DND-41 (cell line): Measurements from ENCODE around the gene MANEA.
A peak's percentile ranks its signal among the peaks of the same experiment; 100 is the strongest.

Source experiments
- ATAC-seq: fragments of 200-7000 bp; cut with Tn5 transposase; 3 replicates; pipeline ENCODE4 v1.9.1; 2021; ENCODE audit warnings: low read depth; ENCODE audit not compliant: insufficient read depth
- DNase-seq: peaks from one replicate; pipeline ENCODE4 v3.0.0-alpha.2; 2020
- H2AFZ ChIP-seq: 2 replicates; pipeline ENCODE4 v1.6.0; 2012; ENCODE audit warnings: low read depth, low read length
- H3K27ac ChIP-seq: 2 replicates; pipeline ENCODE4 v1.5.1; 2012; ENCODE audit warnings: low read length, inconsistent platforms
- H3K27me3 ChIP-seq: fragments of 200-600 bp; sonication (generic); 2 replicates; pipeline ENCODE4 v1.6.0; 2012; ENCODE audit warnings: low read length, mild to moderate bottlenecking, inconsistent platforms; ENCODE audit not compliant: insufficient read depth, poor library complexity
- H3K36me3 ChIP-seq: 2 replicates; pipeline ENCODE4 v1.5.1; 2012; ENCODE audit warnings: low read length, inconsistent platforms; ENCODE audit not compliant: insufficient read depth
- H3K4me1 ChIP-seq: 2 replicates; pipeline ENCODE4 v1.5.1; 2012; ENCODE audit warnings: mild to moderate bottlenecking, low read length; ENCODE audit not compliant: insufficient read depth
- H3K4me2 ChIP-seq: 2 replicates; pipeline ENCODE4 v1.6.0; 2012; ENCODE audit warnings: mild to moderate bottlenecking, moderate library complexity, low read length, inconsistent platforms; ENCODE audit not compliant: insufficient read depth
- H3K4me3 ChIP-seq, 2 experiments: fragments of 200-600 bp in 1 of 2; shearing (Covaris generic) in 1 of 2; 2 replicates each; pipeline ENCODE4 v1.5.1; 2012 to 2016; ENCODE audit warnings: inconsistent platforms in 2 of 2, low read length in 2 of 2, mild to moderate bottlenecking in 2 of 2, low read depth in 1 of 2, moderate library complexity in 1 of 2
- H3K79me2 ChIP-seq: 2 replicates; pipeline ENCODE4 v1.6.0; 2012; ENCODE audit warnings: low read length, inconsistent platforms; ENCODE audit not compliant: insufficient read depth
- H3K9ac ChIP-seq: 2 replicates; pipeline ENCODE4 v1.6.0; 2012; ENCODE audit warnings: low read depth, mild to moderate bottlenecking, inconsistent platforms, low read length, moderate library complexity
- H3K9me3 ChIP-seq: 2 replicates; pipeline ENCODE4 v1.5.1; 2012; ENCODE audit warnings: low read length, moderate library complexity, mild to moderate bottlenecking, inconsistent platforms; ENCODE audit not compliant: insufficient read depth, severe bottlenecking
- H4K20me1 ChIP-seq: 2 replicates; pipeline ENCODE4 v1.6.0; 2012; ENCODE audit warnings: low read length; ENCODE audit not compliant: insufficient read depth
- EZH2 ChIP-seq: IDR thresholded peaks from 3 replicates; pipeline ENCODE4 v1.6.1; 2012; ENCODE audit warnings: borderline replicate concordance, low read depth, mild to moderate bottlenecking, moderate library complexity, low read length, inconsistent platforms; ENCODE audit not compliant: severe bottlenecking
- TF ChIP-seq, protein P1 (sequence below): IDR thresholded peaks from 2 replicates; pipeline ENCODE4 v1.5.1; 2012; ENCODE audit warnings: borderline replicate concordance, low read length, moderate library complexity, mild to moderate bottlenecking; ENCODE audit not compliant: poor library complexity, severe bottlenecking; ENCODE audit errors: extremely low read depth

MANEA gene

DNA sequence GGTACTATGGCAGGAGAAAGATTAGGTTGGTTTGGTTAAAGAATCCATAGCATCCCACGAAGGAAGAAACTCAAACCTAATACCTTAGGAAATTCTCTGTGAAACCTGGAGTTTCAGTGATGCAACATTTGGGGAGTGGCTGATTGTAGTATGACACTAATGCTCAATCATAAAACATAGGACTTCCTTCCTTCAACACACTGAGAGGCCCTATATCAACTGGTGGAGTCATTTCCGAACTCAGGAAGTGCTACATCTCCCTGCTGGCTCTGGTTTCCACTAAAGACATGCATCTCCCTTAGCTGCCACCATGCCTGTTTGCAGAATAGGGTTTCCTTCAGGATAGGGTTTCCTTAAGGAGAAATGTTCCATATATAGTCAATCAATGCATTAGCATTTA, 5.2 kb upstream of the MANEA start:
- no peak overlapping the region for H3K4me3 ChIP-seq
- no peaks in the 10 kb centered on the region for H3K27me3 ChIP-seq

DNA sequence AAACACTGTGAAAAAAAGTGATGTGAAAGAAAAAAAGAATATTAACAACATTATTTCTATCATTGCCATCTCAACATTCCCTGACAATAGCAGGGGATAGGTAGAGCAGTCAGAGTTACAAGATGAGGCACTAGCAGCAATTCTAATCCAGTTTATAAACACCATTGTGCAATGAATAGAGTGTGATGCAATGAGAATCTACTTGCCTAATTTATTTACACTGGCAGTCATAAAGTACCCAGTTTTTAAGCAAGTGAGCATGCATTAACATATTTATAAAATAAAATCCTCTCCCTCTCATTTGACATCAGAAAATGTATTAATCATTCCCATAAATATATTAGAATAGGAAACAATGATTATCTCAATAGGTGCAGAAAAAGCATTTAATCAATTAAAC, 2.5 kb upstream of the MANEA start:
- no peak for TF ChIP-seq EZH2
- TF ChIP-seq, protein P1, sequence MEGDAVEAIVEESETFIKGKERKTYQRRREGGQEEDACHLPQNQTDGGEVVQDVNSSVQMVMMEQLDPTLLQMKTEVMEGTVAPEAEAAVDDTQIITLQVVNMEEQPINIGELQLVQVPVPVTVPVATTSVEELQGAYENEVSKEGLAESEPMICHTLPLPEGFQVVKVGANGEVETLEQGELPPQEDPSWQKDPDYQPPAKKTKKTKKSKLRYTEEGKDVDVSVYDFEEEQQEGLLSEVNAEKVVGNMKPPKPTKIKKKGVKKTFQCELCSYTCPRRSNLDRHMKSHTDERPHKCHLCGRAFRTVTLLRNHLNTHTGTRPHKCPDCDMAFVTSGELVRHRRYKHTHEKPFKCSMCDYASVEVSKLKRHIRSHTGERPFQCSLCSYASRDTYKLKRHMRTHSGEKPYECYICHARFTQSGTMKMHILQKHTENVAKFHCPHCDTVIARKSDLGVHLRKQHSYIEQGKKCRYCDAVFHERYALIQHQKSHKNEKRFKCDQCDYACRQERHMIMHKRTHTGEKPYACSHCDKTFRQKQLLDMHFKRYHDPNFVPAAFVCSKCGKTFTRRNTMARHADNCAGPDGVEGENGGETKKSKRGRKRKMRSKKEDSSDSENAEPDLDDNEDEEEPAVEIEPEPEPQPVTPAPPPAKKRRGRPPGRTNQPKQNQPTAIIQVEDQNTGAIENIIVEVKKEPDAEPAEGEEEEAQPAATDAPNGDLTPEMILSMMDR: no peak
- ATAC-seq (no peak), DNase-seq (no peak)
- Histone ChIP-seq H3K4me1 (peaks cover 44% of the 10 kb centered on the region), H2AFZ (no peak overlapping the region), H3K79me2 (peaks cover 92% of the 10 kb centered on the region), H3K4me3 (peak overlapping the region; percentile 51 to 95; a peak in 3 of 4 replicates), H3K4me2 (peak overlapping the region; percentile 70), H4K20me1 (peaks cover 9% of the 10 kb centered on the region), H3K9ac (peak overlapping the region; percentile 95), H3K9me3 (no peaks in the 10 kb centered on the region), H3K27me3 (no peaks in the 10 kb centered on the region), H3K36me3 (peaks cover 2% of the 10 kb centered on the region), H3K27ac (no peak overlapping the region)

More for the DNA sequence above, 5.2 kb upstream of the MANEA start:
- H3K4me2 ChIP-seq: peak overlapping the region; percentile 28; the same call in 1 of the 2 replicates
- H3K9me3 ChIP-seq: no peaks in the 10 kb centered on the region
- TF ChIP-seq EZH2: no peak
- TF ChIP-seq, protein P1: no peak
- peaks cover 2% of the 10 kb centered on the region; the same call in 1 of the 2 replicates for H3K36me3 ChIP-seq
- no peak overlapping the region for H2AFZ ChIP-seq
- H4K20me1 ChIP-seq: peaks cover 12% of the 10 kb centered on the region
- DNase-seq (no peak), ATAC-seq (no peak)
- H3K79me2 ChIP-seq: peaks cover 73% of the 10 kb centered on the region
- H3K27ac ChIP-seq: no peak overlapping the region
- peaks cover 27% of the 10 kb centered on the region for H3K4me1 ChIP-seq
- no peak overlapping the region for H3K9ac ChIP-seq

DNA sequence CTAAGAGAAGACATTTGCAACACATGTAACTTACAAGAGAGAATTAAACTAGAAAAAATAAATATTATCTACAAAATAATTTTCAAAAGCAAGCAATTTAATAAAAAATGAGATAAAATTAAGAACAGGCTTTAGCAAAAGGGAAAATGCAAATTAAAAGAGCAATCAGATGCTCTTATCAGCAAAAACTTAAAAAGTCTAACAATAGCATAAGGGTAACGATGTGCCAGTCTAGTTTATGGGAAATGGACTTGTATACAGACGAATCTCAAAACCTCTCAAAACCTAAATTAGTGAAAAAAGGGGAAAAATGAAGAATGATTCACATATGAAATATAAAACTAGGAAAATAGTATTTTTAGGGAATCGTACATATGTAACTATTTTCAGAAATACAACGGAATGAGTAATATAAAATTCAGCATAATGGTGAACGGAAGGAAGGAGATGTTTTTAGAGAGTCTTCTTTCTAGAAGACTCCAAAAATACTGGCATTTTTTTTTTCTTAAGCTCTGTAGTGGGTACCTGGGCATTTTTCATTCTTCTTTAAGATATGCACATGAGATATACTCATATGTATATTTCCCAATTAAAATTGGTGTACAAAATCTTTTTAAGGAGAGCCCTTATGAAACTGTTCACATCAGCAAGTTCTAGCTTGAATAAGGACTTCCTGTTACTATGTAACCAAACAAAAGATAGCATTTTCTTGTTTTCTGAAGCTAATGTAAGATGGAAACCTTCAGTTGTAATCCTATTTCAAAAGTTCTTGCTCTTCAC, 927 bp upstream of the MANEA start:
- DNase-seq (no peak), ATAC-seq (peak; percentile 18; the same call in 1 of the 3 replicates)
- Histone ChIP-seq H3K9ac (peak overlapping the region; percentile 95), H3K9me3 (no peaks in the 10 kb centered on the region), H3K4me1 (peaks cover 45% of the 10 kb centered on the region), H2AFZ (peak overlapping the region; percentile 79), H3K4me3 (peak overlapping the region; percentile 51 to 95), H4K20me1 (peaks cover 9% of the 10 kb centered on the region), H3K27ac (peak overlapping the region; percentile 99), H3K79me2 (peaks cover 93% of the 10 kb centered on the region), H3K27me3 (no peaks in the 10 kb centered on the region), H3K36me3 (peaks cover 2% of the 10 kb centered on the region), H3K4me2 (peak overlapping the region; percentile 70)
- TF ChIP-seq EZH2: no peak
- TF ChIP-seq, protein P1: no peak

DNA sequence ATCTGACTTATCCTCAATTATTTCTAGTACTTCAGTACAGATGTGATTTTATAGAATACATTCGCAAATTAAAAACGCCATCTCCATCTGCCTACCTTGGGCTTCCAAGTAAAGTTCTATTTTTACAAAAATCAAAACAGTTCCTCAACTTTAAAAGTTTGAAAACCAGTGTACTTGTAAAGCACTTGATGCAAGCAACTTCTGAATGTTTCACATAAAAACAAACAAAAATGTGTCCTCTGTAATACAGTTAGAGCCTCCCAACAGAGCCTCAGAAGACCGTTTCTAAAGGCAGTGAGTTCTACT, 384 bp upstream of the MANEA start:
- Histone ChIP-seq H3K9me3 (no peaks in the 10 kb centered on the region), H3K36me3 (peaks cover 2% of the 10 kb centered on the region), H3K4me3 (peak overlapping the region; percentile 51 to 95), H3K9ac (peak overlapping the region; percentile 95), H3K27ac (peak overlapping the region; percentile 99), H3K4me2 (peak overlapping the region; percentile 70; the same call in 1 of the 2 replicates), H3K79me2 (peaks cover 91% of the 10 kb centered on the region), H3K4me1 (peaks cover 45% of the 10 kb centered on the region), H4K20me1 (peaks cover 8% of the 10 kb centered on the region), H3K27me3 (no peaks in the 10 kb centered on the region), H2AFZ (peak overlapping the region; percentile 79)
- ATAC-seq (no peak), DNase-seq (no peak)
- TF ChIP-seq, protein P1: no peak
- TF ChIP-seq EZH2: no peak
